ENCODE measurements around the gene MRM2.
"Not testable (repeated sequence)": the region's sequence is repeated elsewhere in the genome, so short reads cannot be mapped to it uniquely, and the experiment has no call there.

The MRM2 gene

DNA sequence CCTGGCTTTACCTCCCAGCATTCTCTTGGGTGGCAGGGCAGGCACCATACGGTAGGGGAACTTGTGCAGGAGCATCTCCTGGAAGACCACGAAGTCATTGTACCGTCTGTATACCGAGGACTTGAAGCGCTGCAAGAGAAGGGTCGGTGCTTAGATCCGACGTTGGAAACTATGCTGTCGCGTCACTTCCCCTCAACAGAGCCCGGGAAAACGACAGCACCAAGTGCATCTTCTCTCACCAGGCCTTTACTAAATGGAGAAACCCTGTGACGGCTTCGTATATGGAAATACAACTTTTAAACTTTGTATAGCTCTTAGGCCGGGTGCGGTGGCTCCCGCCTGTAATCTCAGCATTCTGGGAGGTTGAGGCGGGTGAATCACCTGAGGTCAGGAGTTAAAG lies 33.1 kb upstream of the MRM2 start:
- no peak for DNase-seq (ENCODE audit: low read depth)
- TF ChIP-seq, protein P1, sequence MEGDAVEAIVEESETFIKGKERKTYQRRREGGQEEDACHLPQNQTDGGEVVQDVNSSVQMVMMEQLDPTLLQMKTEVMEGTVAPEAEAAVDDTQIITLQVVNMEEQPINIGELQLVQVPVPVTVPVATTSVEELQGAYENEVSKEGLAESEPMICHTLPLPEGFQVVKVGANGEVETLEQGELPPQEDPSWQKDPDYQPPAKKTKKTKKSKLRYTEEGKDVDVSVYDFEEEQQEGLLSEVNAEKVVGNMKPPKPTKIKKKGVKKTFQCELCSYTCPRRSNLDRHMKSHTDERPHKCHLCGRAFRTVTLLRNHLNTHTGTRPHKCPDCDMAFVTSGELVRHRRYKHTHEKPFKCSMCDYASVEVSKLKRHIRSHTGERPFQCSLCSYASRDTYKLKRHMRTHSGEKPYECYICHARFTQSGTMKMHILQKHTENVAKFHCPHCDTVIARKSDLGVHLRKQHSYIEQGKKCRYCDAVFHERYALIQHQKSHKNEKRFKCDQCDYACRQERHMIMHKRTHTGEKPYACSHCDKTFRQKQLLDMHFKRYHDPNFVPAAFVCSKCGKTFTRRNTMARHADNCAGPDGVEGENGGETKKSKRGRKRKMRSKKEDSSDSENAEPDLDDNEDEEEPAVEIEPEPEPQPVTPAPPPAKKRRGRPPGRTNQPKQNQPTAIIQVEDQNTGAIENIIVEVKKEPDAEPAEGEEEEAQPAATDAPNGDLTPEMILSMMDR (IDR thresholded peaks at IDR 0.05; ENCODE audit: low read depth, low read length, missing control alignments): no peak
- no peak overlapping the region for H3K4me3 ChIP-seq (ENCODE audit: low read depth, low read length)

DNA sequence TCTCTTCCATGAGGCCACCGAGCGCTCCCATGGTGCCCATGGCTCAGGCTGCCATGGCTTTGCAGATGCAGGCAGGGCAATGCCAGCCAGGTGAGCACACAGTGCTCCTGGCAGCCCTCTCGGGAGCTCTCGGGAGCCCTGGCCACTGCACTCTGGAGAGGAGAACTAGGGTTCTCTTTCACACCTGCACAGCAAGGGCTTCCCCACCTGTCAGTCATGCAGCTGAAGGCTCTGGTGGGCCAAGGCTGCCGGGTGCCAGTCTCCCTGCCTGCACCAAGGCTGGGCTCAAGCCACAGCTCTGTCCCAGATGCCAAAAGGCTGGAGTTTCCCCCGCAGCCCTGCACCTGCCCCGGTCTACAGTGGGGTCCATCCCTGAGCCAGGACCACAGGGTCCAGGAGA lies 32.7 kb upstream of the MRM2 start:
- TF ChIP-seq, protein P1 (IDR thresholded peaks at IDR 0.05; ENCODE audit: low read depth, low read length, missing control alignments): no peak
- DNase-seq (ENCODE audit: low read depth): no peak
- H3K4me3 ChIP-seq (ENCODE audit: low read depth, low read length): no peak overlapping the region

DNA sequence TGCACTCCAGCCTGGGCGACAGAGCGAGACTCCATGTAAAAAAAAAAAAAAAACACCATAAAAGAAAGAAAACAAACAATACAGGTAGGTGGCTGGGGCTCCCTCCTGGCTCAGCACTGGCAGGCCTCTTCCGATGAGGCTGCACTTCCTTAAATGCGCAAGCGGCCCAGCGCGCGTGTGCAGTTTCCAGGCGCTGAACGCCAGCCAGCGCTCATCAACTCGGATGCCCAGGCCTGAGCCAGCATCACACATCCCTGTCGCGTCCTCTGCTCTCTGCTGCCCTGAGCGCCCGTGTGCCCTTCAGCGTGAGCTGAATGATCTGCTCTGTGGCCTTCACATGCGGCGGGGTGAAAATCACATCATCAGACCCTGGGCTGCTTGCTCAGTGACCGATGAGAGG lies 31.9 kb upstream of the MRM2 start:
- no peak for DNase-seq (ENCODE audit: low read depth)
- TF ChIP-seq, protein P1 (IDR thresholded peaks at IDR 0.05; ENCODE audit: low read depth, low read length, missing control alignments): no peak
- H3K4me3 ChIP-seq (ENCODE audit: low read depth, low read length): no peak overlapping the region

- TF ChIP-seq, protein P1 (IDR thresholded peaks at IDR 0.05; ENCODE audit: low read depth, low read length, missing control alignments): no peak
- DNase-seq (ENCODE audit: low read depth): no peak
- H3K4me3 ChIP-seq (ENCODE audit: low read depth, low read length): no peak overlapping the region
Observed at GRCh38 chr7:2272031-2272430, 30.0 kb upstream of the MRM2 start.

DNA sequence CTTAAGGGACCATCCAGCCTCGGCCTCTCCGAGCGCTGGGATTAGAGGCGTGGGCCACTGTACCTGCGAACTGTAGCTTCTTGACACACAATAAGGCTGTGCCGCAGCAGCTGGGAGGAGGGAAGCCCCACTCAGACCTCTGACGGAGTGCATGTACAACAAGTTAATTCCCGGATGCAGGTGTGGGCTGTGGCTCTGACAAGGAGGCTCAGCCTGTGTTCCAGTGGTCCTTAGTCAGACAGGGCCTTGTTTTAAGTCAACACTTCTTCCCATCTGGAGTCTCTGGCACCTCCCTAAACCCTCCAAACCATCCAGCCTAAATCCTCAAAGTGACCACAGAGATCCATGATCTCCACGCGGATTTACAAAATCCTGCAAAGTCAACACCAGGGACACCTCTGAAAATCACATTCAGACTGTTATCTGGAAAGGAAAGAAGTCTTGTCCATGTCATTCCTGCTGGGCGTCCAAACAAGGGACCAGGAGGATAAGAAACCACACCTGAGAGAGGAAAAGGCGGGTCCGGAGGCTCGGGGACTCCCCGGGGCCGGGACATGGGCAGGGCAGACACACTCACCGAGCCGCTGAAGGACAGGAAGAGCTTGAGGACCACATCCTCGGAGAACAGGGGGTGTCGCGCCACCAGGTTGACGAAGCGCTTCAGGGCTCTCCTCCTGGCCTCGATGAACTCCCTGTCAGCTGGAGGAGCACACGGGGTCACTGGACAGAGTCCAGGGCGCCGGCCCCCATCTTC lies 29.4 kb upstream of the MRM2 start:
- no peak for DNase-seq (ENCODE audit: low read depth)
- H3K4me3 ChIP-seq (ENCODE audit: low read depth, low read length): no peak overlapping the region
- TF ChIP-seq, protein P1 (IDR thresholded peaks at IDR 0.05; ENCODE audit: low read depth, low read length, missing control alignments): no peak

GRCh38 chr7:2270495-2270894 lies 28.5 kb upstream of the MRM2 start:
- TF ChIP-seq, protein P1 (IDR thresholded peaks at IDR 0.05; ENCODE audit: low read depth, low read length, missing control alignments): no peak
- DNase-seq (ENCODE audit: low read depth): no peak
- H3K4me3 ChIP-seq (ENCODE audit: low read depth, low read length): no peak overlapping the region

GRCh38 chr7:2269991-2270460 lies 28.0 kb upstream of the MRM2 start:
- DNase-seq (ENCODE audit: low read depth): no peak
- TF ChIP-seq, protein P1 (IDR thresholded peaks at IDR 0.05; ENCODE audit: low read depth, low read length, missing control alignments): no peak
- no peak overlapping the region for H3K4me3 ChIP-seq (ENCODE audit: low read depth, low read length)

DNA sequence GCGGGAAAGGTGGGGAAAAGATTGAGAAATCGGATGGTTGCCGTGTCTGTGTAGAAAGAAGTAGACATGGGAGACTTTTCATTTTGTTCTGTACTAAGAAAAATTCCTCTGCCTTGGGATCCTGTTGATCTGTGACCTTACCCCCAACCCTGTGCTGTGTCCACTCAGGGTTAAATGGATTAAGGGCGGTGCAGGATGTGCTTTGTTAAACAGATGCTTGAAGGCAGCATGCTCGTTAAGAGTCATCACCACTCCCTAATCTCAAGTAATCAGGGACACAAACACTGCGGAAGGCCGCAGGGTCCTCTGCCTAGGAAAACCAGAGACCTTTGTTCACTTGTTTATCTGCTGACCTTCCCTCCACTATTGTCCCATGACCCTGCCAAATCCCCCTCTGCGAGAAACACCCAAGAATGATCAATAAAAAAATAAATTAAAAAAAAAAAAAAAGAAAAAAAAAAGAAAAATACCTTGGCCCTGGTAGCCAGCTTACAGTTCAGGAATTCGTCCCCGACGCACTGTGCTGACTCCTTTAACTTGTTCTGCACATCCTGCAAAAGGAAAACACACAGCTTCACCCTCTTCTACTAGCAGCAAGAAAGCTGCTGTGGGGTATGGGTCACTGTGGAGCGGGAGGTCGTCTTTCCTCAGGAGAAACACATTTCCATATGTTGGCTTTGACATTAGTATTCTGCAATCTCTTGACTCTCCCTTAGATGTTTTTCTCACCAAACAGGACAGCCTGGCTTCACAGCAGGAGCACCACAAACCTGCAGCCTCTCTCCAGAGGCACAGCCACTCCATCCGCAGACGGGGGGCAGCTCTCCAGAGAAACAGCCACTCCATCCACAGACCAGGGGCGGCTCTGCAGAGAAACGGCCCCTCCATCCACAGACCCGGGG lies 27.3 kb upstream of the MRM2 start:
- not testable (repeated sequence) for DNase-seq (ENCODE audit: low read depth); H3K4me3 ChIP-seq (ENCODE audit: low read depth, low read length)

Data from GM12864 (cell line).